NT2/D1 (cell line): ENCODE measurements around the gene CHAF1A.

Experiments used
- SUZ12 ChIP-seq: IDR thresholded peaks from 2 replicates; pipeline ENCODE4 v1.6.1; 2011; ENCODE audit not compliant: insufficient read length, insufficient read depth; ENCODE audit errors: extremely low read depth
- YY1 ChIP-seq: IDR thresholded peaks from 2 replicates; pipeline ENCODE4 v1.6.1; 2011; ENCODE audit not compliant: insufficient read length, insufficient read depth

DNA sequence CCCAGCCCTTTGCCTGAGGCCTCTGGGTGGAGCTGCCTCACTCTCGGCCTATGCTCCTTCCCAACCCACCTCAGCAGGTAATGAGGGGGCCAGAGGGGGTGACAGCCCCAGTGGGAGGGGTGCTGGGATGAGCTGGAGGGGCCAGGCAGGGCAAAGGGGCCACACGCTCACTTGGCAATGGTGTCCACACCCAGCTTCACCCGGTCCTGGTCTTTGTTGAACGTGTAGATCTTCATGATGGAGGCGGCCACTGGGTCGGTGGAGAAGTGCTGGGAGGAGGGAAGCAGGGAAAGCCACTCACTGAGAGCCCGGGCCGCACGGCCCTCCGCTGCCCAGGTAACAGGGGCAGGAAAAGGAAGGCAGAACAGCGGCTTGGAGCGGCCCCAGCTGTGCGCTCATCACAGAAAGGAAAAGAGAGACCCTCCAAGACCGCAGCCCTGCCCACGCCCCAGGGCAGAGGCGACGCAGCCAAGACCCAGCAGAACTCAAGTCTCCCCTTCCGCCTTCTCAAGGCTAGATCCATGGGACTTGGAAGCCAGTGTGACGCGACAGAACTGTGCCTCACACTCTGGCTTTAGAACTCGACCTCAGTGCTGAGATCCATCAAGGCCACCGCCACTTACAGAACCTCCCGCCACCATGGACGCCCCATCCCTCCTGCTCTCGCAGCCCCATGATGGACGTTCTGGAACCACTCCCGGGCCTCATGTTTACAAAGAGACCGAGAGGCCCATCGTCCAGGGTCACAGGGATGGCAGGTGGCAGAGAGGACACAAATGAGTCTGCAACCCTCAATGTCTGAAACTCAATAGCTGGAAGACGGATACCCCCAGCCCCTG is 45.9 kb downstream of the CHAF1A start:
- TF ChIP-seq YY1 (no peak), SUZ12 (no peak)
